GM23338 (cell line): ENCODE data around the gene UGT2B15.

ENCODE experiments used
- CREB1 ChIP-seq: fragments of 250-450 bp; sonication (Bioruptor Pico); IDR thresholded peaks from 2 replicates; pipeline ENCODE4 v1.5.0; 2020; ENCODE audit warnings: low read depth, mild to moderate bottlenecking, moderate library complexity
- EZH2 ChIP-seq: fragments of 200-600 bp; sonication (generic); IDR thresholded peaks from one replicate; pipeline ENCODE4 v1.8.0; 2017; ENCODE audit warnings: antibody characterized with exemption, mild to moderate bottlenecking, low read depth; ENCODE audit not compliant: unreplicated experiment
- EZH2phosphoT487 ChIP-seq: fragments of 200-600 bp; sonication (generic); IDR thresholded peaks from one replicate; pipeline ENCODE4 v1.8.1; 2018; ENCODE audit warnings: antibody characterized with exemption; ENCODE audit not compliant: unreplicated experiment
- NANOG ChIP-seq: IDR thresholded peaks from 2 replicates; pipeline ENCODE4 v1.6.1; 2016; ENCODE audit warnings: antibody characterized with exemption, borderline replicate concordance
- POLR2AphosphoS5 ChIP-seq: IDR thresholded peaks from 2 replicates; pipeline ENCODE4 v1.6.1; 2016; ENCODE audit warnings: antibody characterized with exemption, low read depth
- TF ChIP-seq, protein P1 (sequence below), 2 experiments: fragments of 200-600 bp in 1 of 2; sonication (generic) in 1 of 2; conservative IDR thresholded peaks; 2 replicates each; pipeline versions ENCODE4 v1.5.1 to v1.6.1; 2016 to 2017; ENCODE audit warnings: antibody characterized with exemption in 2 of 2, low read depth in 2 of 2, mild to moderate bottlenecking in 2 of 2, moderate library complexity in 1 of 2
- TF ChIP-seq, protein P2 (sequence below): IDR thresholded peaks from one replicate; pipeline ENCODE4 v1.6.1; 2018; ENCODE audit warnings: antibody characterized with exemption; ENCODE audit not compliant: unreplicated experiment
- TF ChIP-seq, protein P3 (sequence below): IDR thresholded peaks from 2 replicates; pipeline ENCODE4 v1.6.1; 2016; ENCODE audit warnings: antibody characterized with exemption

DNA sequence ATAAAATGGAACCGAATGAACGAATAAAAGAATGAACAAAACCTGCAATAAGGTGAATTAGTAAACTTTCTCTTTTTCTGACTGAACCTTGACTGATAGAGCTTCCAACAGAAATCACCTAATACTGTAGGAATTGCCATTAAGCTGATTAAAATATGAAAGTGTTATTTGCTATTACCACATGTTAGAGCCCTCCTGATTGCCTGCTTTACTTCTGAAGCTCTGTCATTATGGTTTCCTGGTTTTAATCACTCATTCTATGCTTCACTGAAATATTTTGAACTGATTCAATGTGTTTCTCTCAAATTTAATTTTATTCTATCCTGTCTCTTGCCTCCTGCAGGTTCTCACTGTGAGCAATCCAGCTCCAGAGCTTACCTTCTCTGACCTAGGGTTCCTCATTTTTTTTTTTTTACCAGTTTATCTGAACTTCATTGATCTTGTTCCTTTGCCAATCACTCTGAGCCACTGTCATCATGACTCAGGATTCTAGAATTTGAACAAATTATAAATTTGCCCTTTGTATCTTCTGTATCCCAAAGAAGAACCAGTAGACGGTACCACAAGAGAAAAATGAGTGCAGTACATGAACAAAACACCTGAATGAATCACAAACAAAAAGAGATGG lies 48.1 kb upstream of the UGT2B15 start:
- TF ChIP-seq, protein P1, sequence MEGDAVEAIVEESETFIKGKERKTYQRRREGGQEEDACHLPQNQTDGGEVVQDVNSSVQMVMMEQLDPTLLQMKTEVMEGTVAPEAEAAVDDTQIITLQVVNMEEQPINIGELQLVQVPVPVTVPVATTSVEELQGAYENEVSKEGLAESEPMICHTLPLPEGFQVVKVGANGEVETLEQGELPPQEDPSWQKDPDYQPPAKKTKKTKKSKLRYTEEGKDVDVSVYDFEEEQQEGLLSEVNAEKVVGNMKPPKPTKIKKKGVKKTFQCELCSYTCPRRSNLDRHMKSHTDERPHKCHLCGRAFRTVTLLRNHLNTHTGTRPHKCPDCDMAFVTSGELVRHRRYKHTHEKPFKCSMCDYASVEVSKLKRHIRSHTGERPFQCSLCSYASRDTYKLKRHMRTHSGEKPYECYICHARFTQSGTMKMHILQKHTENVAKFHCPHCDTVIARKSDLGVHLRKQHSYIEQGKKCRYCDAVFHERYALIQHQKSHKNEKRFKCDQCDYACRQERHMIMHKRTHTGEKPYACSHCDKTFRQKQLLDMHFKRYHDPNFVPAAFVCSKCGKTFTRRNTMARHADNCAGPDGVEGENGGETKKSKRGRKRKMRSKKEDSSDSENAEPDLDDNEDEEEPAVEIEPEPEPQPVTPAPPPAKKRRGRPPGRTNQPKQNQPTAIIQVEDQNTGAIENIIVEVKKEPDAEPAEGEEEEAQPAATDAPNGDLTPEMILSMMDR (conservative IDR thresholded peaks at IDR 0.05; ENCODE audit: low read depth in 2 of 2), result no peak
- TF ChIP-seq EZH2 (no peak), POLR2AphosphoS5 (no peak), NANOG (no peak), EZH2phosphoT487 (no peak), CREB1 (CRISPR knock-in tag) (no peak)
- TF ChIP-seq, protein P2, sequence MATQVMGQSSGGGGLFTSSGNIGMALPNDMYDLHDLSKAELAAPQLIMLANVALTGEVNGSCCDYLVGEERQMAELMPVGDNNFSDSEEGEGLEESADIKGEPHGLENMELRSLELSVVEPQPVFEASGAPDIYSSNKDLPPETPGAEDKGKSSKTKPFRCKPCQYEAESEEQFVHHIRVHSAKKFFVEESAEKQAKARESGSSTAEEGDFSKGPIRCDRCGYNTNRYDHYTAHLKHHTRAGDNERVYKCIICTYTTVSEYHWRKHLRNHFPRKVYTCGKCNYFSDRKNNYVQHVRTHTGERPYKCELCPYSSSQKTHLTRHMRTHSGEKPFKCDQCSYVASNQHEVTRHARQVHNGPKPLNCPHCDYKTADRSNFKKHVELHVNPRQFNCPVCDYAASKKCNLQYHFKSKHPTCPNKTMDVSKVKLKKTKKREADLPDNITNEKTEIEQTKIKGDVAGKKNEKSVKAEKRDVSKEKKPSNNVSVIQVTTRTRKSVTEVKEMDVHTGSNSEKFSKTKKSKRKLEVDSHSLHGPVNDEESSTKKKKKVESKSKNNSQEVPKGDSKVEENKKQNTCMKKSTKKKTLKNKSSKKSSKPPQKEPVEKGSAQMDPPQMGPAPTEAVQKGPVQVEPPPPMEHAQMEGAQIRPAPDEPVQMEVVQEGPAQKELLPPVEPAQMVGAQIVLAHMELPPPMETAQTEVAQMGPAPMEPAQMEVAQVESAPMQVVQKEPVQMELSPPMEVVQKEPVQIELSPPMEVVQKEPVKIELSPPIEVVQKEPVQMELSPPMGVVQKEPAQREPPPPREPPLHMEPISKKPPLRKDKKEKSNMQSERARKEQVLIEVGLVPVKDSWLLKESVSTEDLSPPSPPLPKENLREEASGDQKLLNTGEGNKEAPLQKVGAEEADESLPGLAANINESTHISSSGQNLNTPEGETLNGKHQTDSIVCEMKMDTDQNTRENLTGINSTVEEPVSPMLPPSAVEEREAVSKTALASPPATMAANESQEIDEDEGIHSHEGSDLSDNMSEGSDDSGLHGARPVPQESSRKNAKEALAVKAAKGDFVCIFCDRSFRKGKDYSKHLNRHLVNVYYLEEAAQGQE, result no peak
- TF ChIP-seq, protein P3, sequence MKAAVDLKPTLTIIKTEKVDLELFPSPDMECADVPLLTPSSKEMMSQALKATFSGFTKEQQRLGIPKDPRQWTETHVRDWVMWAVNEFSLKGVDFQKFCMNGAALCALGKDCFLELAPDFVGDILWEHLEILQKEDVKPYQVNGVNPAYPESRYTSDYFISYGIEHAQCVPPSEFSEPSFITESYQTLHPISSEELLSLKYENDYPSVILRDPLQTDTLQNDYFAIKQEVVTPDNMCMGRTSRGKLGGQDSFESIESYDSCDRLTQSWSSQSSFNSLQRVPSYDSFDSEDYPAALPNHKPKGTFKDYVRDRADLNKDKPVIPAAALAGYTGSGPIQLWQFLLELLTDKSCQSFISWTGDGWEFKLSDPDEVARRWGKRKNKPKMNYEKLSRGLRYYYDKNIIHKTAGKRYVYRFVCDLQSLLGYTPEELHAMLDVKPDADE, result no peak
